ENCODE results near the gene CRYBG2. TPM values are rescaled to one million over a fixed set of nuclear protein-coding genes. Genes with fewer than 3 reads are reported as not detected.
A peak's percentile ranks its signal among the peaks of the same experiment; 100 is the strongest.
"Not testable (repeated sequence)": the region's sequence is repeated elsewhere in the genome, so short reads cannot be mapped to it uniquely, and the experiment has no call there.

CRYBG2 gene
- total RNA-seq, 1 experiment from 2014 or later, result 21.7 TPM

DNA sequence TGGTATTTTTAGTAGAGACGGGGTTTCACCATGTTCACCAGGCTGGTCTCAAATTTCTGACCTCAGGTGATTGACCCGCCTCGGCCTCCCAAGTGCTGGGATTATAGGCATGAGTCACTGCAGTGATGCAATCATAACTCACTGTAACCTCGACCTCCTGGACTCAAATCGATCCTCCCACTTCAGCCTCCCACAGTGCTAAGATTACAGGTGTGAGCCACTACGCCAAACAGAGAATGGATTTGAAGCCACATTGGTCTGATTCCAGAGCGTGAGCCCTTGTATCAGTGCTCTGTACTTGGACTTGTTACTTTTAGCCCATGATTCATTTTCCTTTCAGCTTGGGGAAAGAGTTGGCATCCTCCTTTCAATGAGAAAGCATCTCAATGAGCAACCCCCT lies 33.5 kb upstream of the CRYBG2 start:
- H3K79me2 ChIP-seq (ENCODE audit: low read depth), result no peaks in the 10 kb centered on the region
- H3K36me3 ChIP-seq (ENCODE audit: low read depth), result no peaks in the 10 kb centered on the region
- H3K4me1 ChIP-seq (replicated peaks; ENCODE audit: insufficient read depth), result peaks cover 5% of the 10 kb centered on the region; the same call in 1 of the 2 replicates
- POLR2A ChIA-PET (ENCODE audit: unreplicated experiment), result no interaction called here
- DNase-seq, result peak; percentile 47 to 83
- no peaks in the 10 kb centered on the region for H3K27me3 ChIP-seq (ENCODE audit: insufficient read depth, low read depth)
- H3K4me3 ChIP-seq, result no peak overlapping the region
- H4K20me1 ChIP-seq (ENCODE audit: insufficient read depth), result no peaks in the 10 kb centered on the region
- CTCF ChIA-PET, result no interaction called here
- H2AFZ ChIP-seq, result no peak overlapping the region
- H3F3A ChIP-seq (ENCODE audit: insufficient read depth, low read depth), result no peaks in the 10 kb centered on the region
- BruUV-seq (replicated peaks), result no TSS peak
- TF ChIP-seq, protein P1, sequence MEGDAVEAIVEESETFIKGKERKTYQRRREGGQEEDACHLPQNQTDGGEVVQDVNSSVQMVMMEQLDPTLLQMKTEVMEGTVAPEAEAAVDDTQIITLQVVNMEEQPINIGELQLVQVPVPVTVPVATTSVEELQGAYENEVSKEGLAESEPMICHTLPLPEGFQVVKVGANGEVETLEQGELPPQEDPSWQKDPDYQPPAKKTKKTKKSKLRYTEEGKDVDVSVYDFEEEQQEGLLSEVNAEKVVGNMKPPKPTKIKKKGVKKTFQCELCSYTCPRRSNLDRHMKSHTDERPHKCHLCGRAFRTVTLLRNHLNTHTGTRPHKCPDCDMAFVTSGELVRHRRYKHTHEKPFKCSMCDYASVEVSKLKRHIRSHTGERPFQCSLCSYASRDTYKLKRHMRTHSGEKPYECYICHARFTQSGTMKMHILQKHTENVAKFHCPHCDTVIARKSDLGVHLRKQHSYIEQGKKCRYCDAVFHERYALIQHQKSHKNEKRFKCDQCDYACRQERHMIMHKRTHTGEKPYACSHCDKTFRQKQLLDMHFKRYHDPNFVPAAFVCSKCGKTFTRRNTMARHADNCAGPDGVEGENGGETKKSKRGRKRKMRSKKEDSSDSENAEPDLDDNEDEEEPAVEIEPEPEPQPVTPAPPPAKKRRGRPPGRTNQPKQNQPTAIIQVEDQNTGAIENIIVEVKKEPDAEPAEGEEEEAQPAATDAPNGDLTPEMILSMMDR (conservative IDR thresholded peaks at IDR 0.05), result no peak
- TF ChIP-seq EZH2 (IDR thresholded peaks at IDR 0.05; ENCODE audit: low read depth), result no peak
- H3K9me3 ChIP-seq (ENCODE audit: insufficient read depth, low read depth), result no peaks in the 10 kb centered on the region
- intact Hi-C loops (cut with micrococcal nuclease; ENCODE audit: unreplicated experiment), result no loop called here
- no peaks in the 10 kb centered on the region for H3K9me2 ChIP-seq (ENCODE audit: insufficient read depth)
- H3K4me2 ChIP-seq, result no peak overlapping the region
- H3K27ac ChIP-seq, result no peak overlapping the region

DNA sequence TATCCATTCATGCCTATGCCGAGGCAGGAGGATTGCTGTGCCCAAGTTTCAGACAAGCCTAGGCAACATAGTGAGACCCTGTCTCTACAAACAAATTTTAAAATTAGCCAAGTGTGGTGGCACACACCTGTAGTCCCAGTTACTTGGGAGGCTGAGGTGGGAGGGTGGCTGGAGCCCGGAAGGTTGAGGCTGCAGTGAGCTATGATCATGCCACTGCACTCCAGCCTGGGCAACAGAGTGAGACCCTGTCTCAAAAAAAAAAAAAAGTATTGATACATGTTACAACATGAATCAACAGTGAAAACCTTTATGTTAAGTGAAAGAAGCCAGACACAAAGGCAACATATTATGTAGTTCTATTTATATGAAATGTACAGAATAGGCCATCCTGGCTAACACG lies 31.1 kb upstream of the CRYBG2 start:
- DNase-seq; H3K36me3 ChIP-seq (ENCODE audit: low read depth); H3K27me3 ChIP-seq (ENCODE audit: insufficient read depth, low read depth); H2AFZ ChIP-seq; BruUV-seq (replicated peaks); H3F3A ChIP-seq (ENCODE audit: insufficient read depth, low read depth); H4K20me1 ChIP-seq (ENCODE audit: insufficient read depth); H3K9me2 ChIP-seq (ENCODE audit: insufficient read depth); H3K4me1 ChIP-seq (replicated peaks; ENCODE audit: insufficient read depth); CTCF ChIA-PET; H3K4me3 ChIP-seq; H3K27ac ChIP-seq; intact Hi-C loops (cut with micrococcal nuclease; ENCODE audit: unreplicated experiment); H3K79me2 ChIP-seq (ENCODE audit: low read depth); H3K9me3 ChIP-seq (ENCODE audit: insufficient read depth, low read depth); H3K4me2 ChIP-seq: not testable (repeated sequence)
- POLR2A ChIA-PET (ENCODE audit: unreplicated experiment), result interaction anchor here (0.6 kb wide), 1 partner anchor 208 kb away, joined by 8 read pairs; the partner anchor contains the start of gene CNKSR1

DNA sequence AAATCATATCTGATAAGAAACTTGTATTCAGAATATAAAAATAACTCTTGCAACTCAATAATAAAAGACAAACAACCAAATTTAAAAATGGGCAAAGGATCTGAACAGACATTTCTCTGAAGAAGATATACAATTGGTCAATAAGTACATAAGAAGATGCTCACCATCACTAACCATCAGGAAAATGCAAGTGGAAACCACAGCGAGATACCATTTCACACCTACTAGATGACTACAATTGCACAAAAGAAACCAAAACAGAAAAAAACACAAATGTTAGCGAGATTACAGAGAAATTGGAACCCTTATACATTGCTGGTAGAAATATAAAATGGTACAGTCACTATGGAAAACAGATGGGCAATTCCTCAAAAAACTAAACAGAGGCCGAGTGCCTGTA lies 30.1 kb upstream of the CRYBG2 start:
- Histone ChIP-seq H3K4me3 (no peak overlapping the region), H3K9me2 (ENCODE audit: insufficient read depth) (no peaks in the 10 kb centered on the region), H3K79me2 (ENCODE audit: low read depth) (no peaks in the 10 kb centered on the region), H4K20me1 (ENCODE audit: insufficient read depth) (no peaks in the 10 kb centered on the region), H3K4me1 (replicated peaks; ENCODE audit: insufficient read depth) (peaks cover 5% of the 10 kb centered on the region; the same call in 1 of the 2 replicates), H3K9me3 (ENCODE audit: insufficient read depth, low read depth) (no peaks in the 10 kb centered on the region), H3K36me3 (ENCODE audit: low read depth) (no peaks in the 10 kb centered on the region), H3F3A (ENCODE audit: insufficient read depth, low read depth) (no peaks in the 10 kb centered on the region), H3K27ac (no peak overlapping the region), H2AFZ (no peak overlapping the region), H3K27me3 (ENCODE audit: insufficient read depth, low read depth) (no peaks in the 10 kb centered on the region), H3K4me2 (no peak overlapping the region)
- intact Hi-C loops (cut with micrococcal nuclease; ENCODE audit: unreplicated experiment), result no loop called here
- POLR2A ChIA-PET (ENCODE audit: unreplicated experiment), result no interaction called here
- TF ChIP-seq EZH2 (IDR thresholded peaks at IDR 0.05; ENCODE audit: low read depth), result no peak
- TF ChIP-seq, protein P1 (conservative IDR thresholded peaks at IDR 0.05), result no peak
- no TSS peak for BruUV-seq (replicated peaks)
- no peak for DNase-seq
- CTCF ChIA-PET, result interaction anchor here (0.7 kb wide), 1 partner anchor 26 kb away, joined by 4 read pairs; no protein-coding TSS in a partner anchor

DNA sequence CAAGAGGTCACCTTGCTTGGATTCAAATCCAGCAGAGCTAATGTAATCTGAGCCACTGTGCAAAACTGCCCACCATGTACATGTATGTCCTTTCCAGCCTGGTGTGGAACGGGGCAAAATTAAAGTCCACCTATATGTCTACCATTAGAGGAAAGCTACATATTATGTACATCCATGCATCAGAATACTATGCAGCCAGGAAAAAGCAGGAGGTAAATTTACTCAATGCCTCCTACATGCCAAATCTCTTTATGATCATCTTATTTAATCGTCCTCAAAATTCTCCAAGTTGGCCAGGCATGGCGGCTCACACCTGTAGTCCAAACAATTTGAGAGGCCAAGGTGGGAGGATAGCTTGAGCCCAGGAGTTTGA lies 24.9 kb upstream of the CRYBG2 start:
- CTCF ChIA-PET, result no interaction called here
- no peaks in the 10 kb centered on the region for H3K9me3 ChIP-seq (ENCODE audit: insufficient read depth, low read depth)
- no peak for DNase-seq
- POLR2A ChIA-PET (ENCODE audit: unreplicated experiment), result no interaction called here
- no peak for TF ChIP-seq EZH2 (IDR thresholded peaks at IDR 0.05; ENCODE audit: low read depth)
- TF ChIP-seq, protein P1 (conservative IDR thresholded peaks at IDR 0.05), result no peak
- peak overlapping the region; percentile 42 for H3K4me2 ChIP-seq
- H3K4me3 ChIP-seq, result no peak overlapping the region
- H3K27ac ChIP-seq, result no peak overlapping the region
- peaks cover 18% of the 10 kb centered on the region; the same call in 1 of the 2 replicates for H3F3A ChIP-seq (ENCODE audit: insufficient read depth, low read depth)
- H3K79me2 ChIP-seq (ENCODE audit: low read depth), result no peaks in the 10 kb centered on the region
- intact Hi-C loops (cut with micrococcal nuclease; ENCODE audit: unreplicated experiment), result no loop called here
- no peaks in the 10 kb centered on the region for H3K36me3 ChIP-seq (ENCODE audit: low read depth)
- no peak overlapping the region for H2AFZ ChIP-seq
- BruUV-seq (replicated peaks), result no TSS peak
- no peaks in the 10 kb centered on the region for H3K9me2 ChIP-seq (ENCODE audit: insufficient read depth)
- H3K27me3 ChIP-seq (ENCODE audit: insufficient read depth, low read depth), result no peaks in the 10 kb centered on the region
- no peaks in the 10 kb centered on the region for H4K20me1 ChIP-seq (ENCODE audit: insufficient read depth)
- peaks cover 17% of the 10 kb centered on the region for H3K4me1 ChIP-seq (replicated peaks; ENCODE audit: insufficient read depth)
